PC-3 (cell line): Measurements from ENCODE around the gene KLHL21.

ENCODE experiments used
- CTCF ChIP-seq: fragments of 300-600 bp; sonication (generic); conservative IDR thresholded peaks from 2 replicates; pipeline ENCODE4 v1.5.1; 2017; ENCODE audit warnings: antibody characterized with exemption, low read depth, mild to moderate bottlenecking, low read length
- EZH2 ChIP-seq: fragments of 300-600 bp; sonication (generic); IDR thresholded peaks from one replicate; pipeline ENCODE4 v1.6.1; 2017; ENCODE audit warnings: antibody characterized with exemption, mild to moderate bottlenecking, low read length; ENCODE audit not compliant: unreplicated experiment
- EZH2phosphoT487 ChIP-seq: fragments of 300-600 bp; sonication (generic); IDR thresholded peaks from 2 replicates; pipeline ENCODE4 v1.6.1; 2018; ENCODE audit warnings: mild to moderate bottlenecking, antibody characterized with exemption, low read length, borderline replicate concordance

- TF ChIP-seq CTCF (no peak), EZH2 (no peak), EZH2phosphoT487 (no peak)
These were observed 47.5 kb downstream of the KLHL21 start, which contains the start of gene TAS1R1 for GRCh38 chr1:6554907-6555778.
